ENCODE results near the gene MACROD2. TPM values are rescaled to one million over a fixed set of nuclear protein-coding genes. Genes with fewer than 3 reads are reported as not detected.

MACROD2 gene
- total and polyA plus RNA-seq, 2 of the 4 experiments (the other 2 are of a cell fraction) = not detected

DNA sequence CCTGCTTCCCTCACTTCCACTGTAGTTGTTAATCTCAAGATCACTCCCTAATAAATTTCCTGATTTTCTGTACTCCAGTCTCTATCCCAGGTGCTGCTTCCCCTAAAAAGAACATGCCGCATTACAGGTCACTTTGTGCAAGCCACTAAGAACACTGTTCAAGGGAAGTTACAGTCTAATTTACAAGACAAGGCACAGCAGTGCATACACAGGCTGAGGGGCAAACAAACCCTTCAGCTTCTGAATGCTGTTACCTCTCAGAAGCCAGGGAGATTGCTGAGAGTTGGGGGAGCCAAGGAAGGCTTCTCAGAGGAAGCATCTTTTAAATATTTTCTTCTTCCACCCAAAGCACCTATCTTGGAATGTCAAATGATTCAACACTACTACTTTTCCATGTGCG, 787.4 kb downstream of the MACROD2 start:
- no peak overlapping the region for H4K5ac ChIP-seq (ENCODE audit: low read depth, low read length)
- no peak for ATAC-seq (ENCODE audit: low read depth)
- no peaks in the 10 kb centered on the region for H3K36me3 ChIP-seq (ENCODE audit: control insufficient read depth, insufficient read depth, low read length)
- H4K91ac ChIP-seq (ENCODE audit: insufficient read depth, low read depth, low read length) = no peak overlapping the region
- no peak overlapping the region for H4K8ac ChIP-seq (ENCODE audit: low read depth in 2 of 2, low read length in 2 of 2)
- WGBS, 2 experiments (ENCODE audit: extremely low coverage in 2 of 2, insufficient read length in 1 of 2) = no CpG with 5 or more reads among the region's 2 CpGs
- no peaks in the 10 kb centered on the region for H3K4me1 ChIP-seq (ENCODE audit: control insufficient read depth, insufficient read depth, low read length)
- 0 out of 2 replicates have a peak, but pooled peaks cover 3% of the 10 kb centered on the region for H3K9me3 ChIP-seq (ENCODE audit: control insufficient read depth, insufficient read depth, low read length)
- no peaks in the 10 kb centered on the region for H3K9me1 ChIP-seq (ENCODE audit: insufficient read depth, low read length)
- H3K27me3 ChIP-seq (ENCODE audit: control insufficient read depth, insufficient read depth, low read length) = no peaks in the 10 kb centered on the region
- H4K20me1 ChIP-seq (ENCODE audit: insufficient read depth, low read length) = no peaks in the 10 kb centered on the region
- no peak overlapping the region for H3K18ac ChIP-seq (ENCODE audit: low read depth, low read length)
- no peak overlapping the region for H2BK20ac ChIP-seq (ENCODE audit: low read depth, low read length)
- H2BK15ac ChIP-seq (ENCODE audit: low read depth, low read length) = no peak overlapping the region
- no peak overlapping the region for H2AK5ac ChIP-seq (ENCODE audit: low read depth, low read length)
- no peaks in the 10 kb centered on the region for H3K79me1 ChIP-seq (ENCODE audit: low read depth in 1 of 2, low read length in 2 of 2)
- no peak overlapping the region for H2AK9ac ChIP-seq (replicated peaks; ENCODE audit: low read depth, low read length, poor library complexity)
- DNase-seq = no peak
- no peak overlapping the region for H3K9ac ChIP-seq (ENCODE audit: low read depth, low read length)
- TF ChIP-seq POLR2A (IDR thresholded peaks at IDR 0.05; ENCODE audit: low read depth, low read length) (no peak), CEBPB (IDR thresholded peaks at IDR 0.05; ENCODE audit: low read depth, low read length) (no peak), CHD1 (IDR thresholded peaks at IDR 0.05; ENCODE audit: low read depth, low read length) (no peak), CTCF (conservative IDR thresholded peaks at IDR 0.05; ENCODE audit: low read depth, low read length) (no peak), MXI1 (IDR thresholded peaks at IDR 0.05; ENCODE audit: borderline replicate concordance, low read depth, low read length) (no peak), MAFK (IDR thresholded peaks at IDR 0.05; ENCODE audit: low read depth, low read length) (no peak)
- no peak overlapping the region for H2BK5ac ChIP-seq (ENCODE audit: low read depth, low read length, poor library complexity, severe bottlenecking)
- no peak overlapping the region for H3K4me3 ChIP-seq (ENCODE audit: insufficient read depth, low read depth, low read length)
- no peak overlapping the region for H3K56ac ChIP-seq (ENCODE audit: extremely low read depth, insufficient read depth, low read length)
- in situ Hi-C loops (cut with MboI; ENCODE audit: low sequenced_read_pairs) (no loop called here), intact Hi-C loops (cut with micrococcal nuclease) (no loop called here), dilution Hi-C loops (cut with HindIII; ENCODE audit: low sequenced_read_pairs, unreplicated experiment) (no loop called here)
- POLR2A ChIA-PET (ENCODE audit: unreplicated experiment) = no interaction called here
- no peak overlapping the region for H2BK120ac ChIP-seq (ENCODE audit: low read depth, low read length)
- H3K27ac ChIP-seq (ENCODE audit: insufficient read depth, low read length) = no peak overlapping the region
- no peak overlapping the region for H3K4me2 ChIP-seq (ENCODE audit: low read depth, low read length)
- H3K4ac ChIP-seq (ENCODE audit: low read depth, low read length) = no peak overlapping the region
- H3K14ac ChIP-seq (replicated peaks; ENCODE audit: low read depth, low read length) = no peak overlapping the region
- H3K23ac ChIP-seq (ENCODE audit: low read depth, low read length) = no peak overlapping the region
- no peak overlapping the region for H2AFZ ChIP-seq (replicated peaks; ENCODE audit: low read length, poor library complexity)
- BruUV-seq (replicated peaks) = no TSS peak
- CTCF ChIA-PET = no interaction called here

All from IMR-90 (cell line).